ENCODE measurements around the gene HEATR3. TPM values are rescaled to one million over a fixed set of nuclear protein-coding genes. Genes with fewer than 3 reads are reported as not detected.

HEATR3 gene
- total RNA-seq, 2 donors from 2014 or later: 18.1 to 26.9 TPM

- H3K4me1 ChIP-seq: peaks cover 5% of the 10 kb centered on the region
- DNase-seq: no peak
- H3K27ac ChIP-seq: peak overlapping the region; percentile 45
- no peaks in the 10 kb centered on the region for H3K27me3 ChIP-seq
- intact Hi-C loops (cut with DNase I): no loop called here
- no peak overlapping the region for H3K4me3 ChIP-seq
- TF ChIP-seq CTCF (IDR thresholded peaks at IDR 0.05): no peak
- H3K9ac ChIP-seq (ENCODE audit: low read depth in 2 of 2, low read length in 2 of 2): peak overlapping the region in 1 of 2 donors; percentile 19
- H3K36me3 ChIP-seq: no peaks in the 10 kb centered on the region
- no peaks in the 10 kb centered on the region for H3K9me3 ChIP-seq
Measured at GRCh38 chr16:50037662-50038220, 28.0 kb upstream of the HEATR3 start.

GRCh38 chr16:50038286-50038685 lies 27.5 kb upstream of the HEATR3 start:
- Histone ChIP-seq H3K9me3 (no peaks in the 10 kb centered on the region), H3K27me3 (no peaks in the 10 kb centered on the region), H3K9ac (ENCODE audit: low read depth in 2 of 2, low read length in 2 of 2) (no peak overlapping the region), H3K4me1 (peaks cover 5% of the 10 kb centered on the region), H3K4me3 (no peak overlapping the region), H3K27ac (peak overlapping the region; percentile 45), H3K36me3 (no peaks in the 10 kb centered on the region)
- intact Hi-C loops (cut with DNase I): no loop called here
- no peak for TF ChIP-seq CTCF (IDR thresholded peaks at IDR 0.05)
- DNase-seq: no peak

GRCh38 chr16:50038756-50039529 lies 26.8 kb upstream of the HEATR3 start:
- peak overlapping the region; percentile 45 for H3K27ac ChIP-seq
- no peaks in the 10 kb centered on the region for H3K9me3 ChIP-seq
- no peaks in the 10 kb centered on the region for H3K36me3 ChIP-seq
- DNase-seq: peak; percentile 74
- H3K9ac ChIP-seq (ENCODE audit: low read depth in 2 of 2, low read length in 2 of 2): peak overlapping the region in 1 of 2 donors; percentile 38
- intact Hi-C loops (cut with DNase I): no loop called here
- H3K27me3 ChIP-seq: no peaks in the 10 kb centered on the region
- H3K4me1 ChIP-seq: peaks cover 5% of the 10 kb centered on the region
- H3K4me3 ChIP-seq: no peak overlapping the region
- TF ChIP-seq CTCF (IDR thresholded peaks at IDR 0.05): no peak

- no peaks in the 10 kb centered on the region for H3K36me3 ChIP-seq
- peaks cover 5% of the 10 kb centered on the region for H3K4me1 ChIP-seq
- no peak overlapping the region for H3K27ac ChIP-seq
- no peak overlapping the region for H3K9ac ChIP-seq (ENCODE audit: low read depth in 2 of 2, low read length in 2 of 2)
- TF ChIP-seq CTCF (IDR thresholded peaks at IDR 0.05): no peak
- H3K9me3 ChIP-seq: no peaks in the 10 kb centered on the region
- H3K4me3 ChIP-seq: no peak overlapping the region
- DNase-seq: no peak
- H3K27me3 ChIP-seq: no peaks in the 10 kb centered on the region
- intact Hi-C loops (cut with DNase I): no loop called here
Measured at GRCh38 chr16:50040018-50040417, 25.8 kb upstream of the HEATR3 start.

GRCh38 chr16:50040710-50041109 lies 25.1 kb upstream of the HEATR3 start:
- no peak overlapping the region for H3K4me3 ChIP-seq
- no peak overlapping the region for H3K9ac ChIP-seq (ENCODE audit: low read depth in 2 of 2, low read length in 2 of 2)
- DNase-seq: no peak
- intact Hi-C loops (cut with DNase I): no loop called here
- no peak overlapping the region for H3K27ac ChIP-seq
- no peaks in the 10 kb centered on the region for H3K27me3 ChIP-seq
- no peak for TF ChIP-seq CTCF (IDR thresholded peaks at IDR 0.05)
- no peaks in the 10 kb centered on the region for H3K9me3 ChIP-seq
- peaks cover 5% of the 10 kb centered on the region for H3K4me1 ChIP-seq
- H3K36me3 ChIP-seq: no peaks in the 10 kb centered on the region
